GM12878 (cell line): Measurements from ENCODE around the gene P3R3URF. TPM values are rescaled to one million over a fixed set of nuclear protein-coding genes. Genes with fewer than 3 reads are reported as not detected.

Source experiments
- ATAC-seq: fragments of 200-7000 bp; cut with Tn5 transposase; 3 replicates; pipeline ENCODE4 v1.9.1; 2020; ENCODE audit warnings: mild to moderate bottlenecking, moderate library complexity
- BruUV-seq: library from RNA; stranded (reverse); fragments of 400-500 nt; replicated peaks from 2 replicates; lab custom pipeline; 2021; lab: Mats Ljungman, UMichigan
- CTCF ChIA-PET: fragments of 300-600 bp; sonication (Branson Sonifier 250); formaldehyde crosslinking; extraction: SDS; loops from one replicate; lab custom pipeline; 2021; ENCODE audit warnings: inconsistent platforms; lab: Yijun Ruan, JAX
- POLR2A ChIA-PET: fragments of 350-600 bp; formaldehyde crosslinking; extraction: SDS; loops from one replicate; lab custom pipeline; 2021; ENCODE audit warnings: inconsistent platforms; lab: Charles Lee
- RAD21 ChIA-PET: fragments of 300-600 bp; sonication (Branson Sonifier 250); formaldehyde crosslinking; loops from one replicate; lab custom pipeline; 2023; ENCODE audit warnings: antibody characterized with exemption; ENCODE audit not compliant: unreplicated experiment; lab: Charles Lee
- SMC1A ChIA-PET: fragments of 300-600 bp; sonication (Branson Sonifier 250); formaldehyde crosslinking; loops from one replicate; lab custom pipeline; 2023; ENCODE audit not compliant: unreplicated experiment, uncharacterized antibody; lab: Charles Lee
- DNase-seq: peaks from one replicate; pipeline ENCODE4 v3.0.0-alpha.2; 2011; ENCODE audit warnings: low read depth, low spot score
- FAIRE-seq: peaks from 3 replicates; lab custom pipeline; 2011; peaks lifted over from hg19 to GRCh38; lab: Jason Lieb, UNC
- H2AFZ ChIP-seq: 2 replicates; pipeline ENCODE4 v1.6.0; 2011; ENCODE audit warnings: low read depth, low read length, control low read depth; ENCODE audit not compliant: control insufficient read depth
- H3K27ac ChIP-seq: 2 replicates; pipeline ENCODE4 v1.5.1; 2011; ENCODE audit warnings: control low read depth; ENCODE audit not compliant: control insufficient read depth, insufficient read depth
- H3K27me3 ChIP-seq, 2 experiments: replicated peaks in 1 of 2; 2 replicates each; pipeline versions ENCODE4 v1.6.0 to v1.6.1; 2011; ENCODE audit warnings: low read length in 1 of 2; ENCODE audit not compliant: control insufficient read depth in 2 of 2, insufficient read depth in 2 of 2
- H3K36me3 ChIP-seq, 2 experiments: 2 replicates each; pipeline ENCODE4 v1.5.1; 2011; ENCODE audit warnings: low read length in 1 of 2; ENCODE audit not compliant: control insufficient read depth in 2 of 2, insufficient read depth in 2 of 2
- H3K4me1 ChIP-seq: 2 replicates; pipeline ENCODE4 v1.6.1; 2011; ENCODE audit warnings: mild to moderate bottlenecking, low read length, moderate library complexity, mixed read lengths; ENCODE audit not compliant: control insufficient read depth, insufficient read depth
- H3K4me2 ChIP-seq: 2 replicates; pipeline ENCODE4 v1.6.0; 2011; ENCODE audit warnings: control low read depth; ENCODE audit not compliant: control insufficient read depth, insufficient read depth
- H3K4me3 ChIP-seq: fragments of 200-600 bp; sonication (generic); 2 replicates; pipeline ENCODE4 v1.5.1; 2016
- H3K79me2 ChIP-seq: 2 replicates; pipeline ENCODE4 v1.6.0; 2011; ENCODE audit warnings: low read length; ENCODE audit not compliant: control insufficient read depth, insufficient read depth
- H3K9ac ChIP-seq: 2 replicates; pipeline ENCODE4 v1.8.0; 2011; ENCODE audit warnings: low read length, control low read depth, mixed read lengths; ENCODE audit not compliant: control insufficient read depth, insufficient read depth
- H3K9me3 ChIP-seq: replicated peaks from 3 replicates; pipeline ENCODE4 v1.5.1; 2011; ENCODE audit warnings: mild to moderate bottlenecking, low read length; ENCODE audit not compliant: control insufficient read depth, insufficient read depth
- H4K20me1 ChIP-seq: 2 replicates; pipeline ENCODE4 v1.6.0; 2011; ENCODE audit not compliant: control insufficient read depth, insufficient read depth
- HDAC2 ChIP-seq: fragments of 200-600 bp; sonication (generic); IDR thresholded peaks from 2 replicates; pipeline ENCODE4 v1.6.1; 2017
- MYB ChIP-seq: fragments of 150-350 bp; IDR thresholded peaks from 2 replicates; pipeline ENCODE4 v1.6.1; 2014; ENCODE audit warnings: mild to moderate bottlenecking, low read depth, low read length, borderline replicate concordance
- TAF1 ChIP-seq: IDR thresholded peaks from 2 replicates; pipeline ENCODE4 v1.6.1; 2011; ENCODE audit warnings: mild to moderate bottlenecking, low read depth, low read length, borderline replicate concordance
- WRNIP1 ChIP-seq: IDR thresholded peaks from 2 replicates; pipeline ENCODE4 v1.6.1; 2011; ENCODE audit warnings: low read depth, low read length, improper control_type of control experiment, borderline replicate concordance
- ZSCAN29 ChIP-seq: fragments of 450-650 bp; IDR thresholded peaks from 2 replicates; pipeline ENCODE4 v1.6.1; 2017; ENCODE audit warnings: mild to moderate bottlenecking, moderate library complexity
- WGBS: methylation state at CpG from one replicate; pipeline ENCODE4 v1.1.6; 2016; ENCODE audit warnings: low lambda C conversion rate; ENCODE audit not compliant: insufficient replicate concordance, insufficient coverage; ENCODE audit errors: missing lambda C conversion rate; 5-methylcytosine and 5-hydroxymethylcytosine counted together
- in situ Hi-C: fragments of 300-500 bp; cut with MboI; formaldehyde crosslinking; loops from 9 replicates; pipeline ENCODE4 v1.14.3; 2018; ENCODE audit warnings: mixed read lengths
- intact Hi-C: fragments of 100-400 bp; cut with micrococcal nuclease; formaldehyde crosslinking; loops from one replicate; pipeline ENCODE4 v1.14.2; 2022; ENCODE audit not compliant: unreplicated experiment
- polyA plus RNA-seq, 11 experiments: library from polyadenylated mRNA; depleted of rRNA in 4 of 11; unstranded in 6 of 11; stranded (reverse) in 5 of 11; fragments of >200 nt; fragmentation: Nextera tagmentation in 4 of 11; fragmentation: Illumina TruSeq in 1 of 11; extraction: Ambion mirVana in 4 of 11; extraction: Trizol in 1 of 11; gene quantifications; 1 replicate in 1 of 11; 2 replicates in 10 of 11; pipeline versions ENCODE4 v1.2.1 to v1.2.3, GENCODE V29; 2011 to 2016; ENCODE audit warnings: inconsistent platforms in 2 of 11, missing spikeins in 2 of 11, low read depth in 1 of 11
- total RNA-seq, 4 experiments: library from RNA; depleted of rRNA in 3 of 4; stranded (reverse); fragments of >200 nt in 3 of 4; fragmentation: Illumina TruSeq in 1 of 4; extraction: Trizol in 1 of 4; gene quantifications; 2 replicates each; pipeline versions ENCODE4 v1.2.1 to v1.2.3, GENCODE V29; 2013 to 2021
- TF ChIP-seq, protein P1 (sequence below), 3 experiments: IDR thresholded peaks in 2 of 3; conservative IDR thresholded peaks in 1 of 3; 2 replicates each; pipeline ENCODE4 v1.5.1; 2011; ENCODE audit warnings: low read depth in 3 of 3, low read length in 3 of 3, mild to moderate bottlenecking in 3 of 3, control low read depth in 2 of 3, moderate library complexity in 2 of 3, inconsistent platforms in 1 of 3, mixed read lengths in 1 of 3; ENCODE audit not compliant: control insufficient read depth in 2 of 3, insufficient read depth in 1 of 3; ENCODE audit errors: extremely low read depth in 1 of 3

The P3R3URF gene
- total and polyA plus RNA-seq, 10 of the 15 experiments (the other 5 are each of a cell fraction or from before 2014, with no cell fraction given): not detected

DNA sequence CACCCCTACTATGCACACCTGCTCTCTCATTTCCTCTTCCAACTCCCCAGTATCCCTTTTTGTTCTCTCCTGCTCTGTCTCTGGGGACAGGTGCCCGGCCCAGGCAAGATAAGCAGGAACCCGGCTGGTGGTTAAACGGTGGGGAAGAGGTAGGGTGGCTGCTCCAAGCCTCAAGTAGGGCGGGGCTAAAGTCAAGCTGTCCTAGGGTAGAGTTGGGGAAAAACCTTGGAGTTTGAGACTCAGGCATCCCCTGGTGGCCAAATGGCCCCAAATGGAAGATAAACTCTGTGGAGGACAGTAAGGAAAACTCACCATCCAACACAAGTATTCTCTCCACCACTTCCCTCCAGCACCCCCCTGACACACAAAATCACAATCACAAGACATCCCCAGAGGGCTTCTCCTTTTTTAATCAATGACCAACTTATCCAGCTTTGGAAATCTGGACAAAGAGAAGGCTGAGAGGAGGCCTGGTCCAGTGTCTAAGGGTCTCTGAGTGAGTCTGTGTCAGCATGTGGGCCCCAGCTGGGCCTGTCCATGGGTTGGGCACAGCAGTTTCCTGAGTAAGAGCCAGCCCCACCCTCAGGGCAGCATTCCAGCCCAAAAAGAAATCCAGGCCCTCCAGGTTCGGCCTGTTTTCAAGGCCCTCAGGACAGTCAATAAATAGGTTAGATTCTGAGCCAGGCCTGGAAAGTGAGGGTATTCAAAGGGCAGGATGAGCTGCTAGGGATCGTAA, 12.2 kb upstream of the P3R3URF start:
- Histone ChIP-seq H3K36me3 (peaks cover 4 to 7% of the 10 kb centered on the region in 2 experiments; a peak in 3 of 4 replicates), H3K9me3 (no peaks in the 10 kb centered on the region), H3K79me2 (no peaks in the 10 kb centered on the region), H2AFZ (no peak overlapping the region), H3K9ac (no peak overlapping the region), H3K4me1 (peaks cover 18% of the 10 kb centered on the region), H3K27ac (no peak overlapping the region)
- no TSS peak for BruUV-seq
- ChIA-PET SMC1A (interaction anchor here (1.5 kb wide), 1 partner anchor 35 kb away, joined by 8 read pairs; no protein-coding TSS in a partner anchor), CTCF (interaction anchor here (0.6 kb wide), 1 partner anchor 23 kb away, joined by 3 read pairs; no protein-coding TSS in a partner anchor)
- no peak for ATAC-seq
- in situ Hi-C loops (no loop called here), intact Hi-C loops (loop anchor here (10.0 kb wide), 1 partner anchor 504 kb away; the partner anchor contains the start of genes GPBP1L1 and TMEM69)
- TF ChIP-seq TAF1 (no peak), WRNIP1 (no peak), HDAC2 (no peak), ZSCAN29 (no peak), MYB (no peak)
- TF ChIP-seq, protein P1, sequence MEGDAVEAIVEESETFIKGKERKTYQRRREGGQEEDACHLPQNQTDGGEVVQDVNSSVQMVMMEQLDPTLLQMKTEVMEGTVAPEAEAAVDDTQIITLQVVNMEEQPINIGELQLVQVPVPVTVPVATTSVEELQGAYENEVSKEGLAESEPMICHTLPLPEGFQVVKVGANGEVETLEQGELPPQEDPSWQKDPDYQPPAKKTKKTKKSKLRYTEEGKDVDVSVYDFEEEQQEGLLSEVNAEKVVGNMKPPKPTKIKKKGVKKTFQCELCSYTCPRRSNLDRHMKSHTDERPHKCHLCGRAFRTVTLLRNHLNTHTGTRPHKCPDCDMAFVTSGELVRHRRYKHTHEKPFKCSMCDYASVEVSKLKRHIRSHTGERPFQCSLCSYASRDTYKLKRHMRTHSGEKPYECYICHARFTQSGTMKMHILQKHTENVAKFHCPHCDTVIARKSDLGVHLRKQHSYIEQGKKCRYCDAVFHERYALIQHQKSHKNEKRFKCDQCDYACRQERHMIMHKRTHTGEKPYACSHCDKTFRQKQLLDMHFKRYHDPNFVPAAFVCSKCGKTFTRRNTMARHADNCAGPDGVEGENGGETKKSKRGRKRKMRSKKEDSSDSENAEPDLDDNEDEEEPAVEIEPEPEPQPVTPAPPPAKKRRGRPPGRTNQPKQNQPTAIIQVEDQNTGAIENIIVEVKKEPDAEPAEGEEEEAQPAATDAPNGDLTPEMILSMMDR (IDR thresholded peaks at IDR 0.05 in 2 of 3, conservative IDR thresholded peaks at IDR 0.05 in 1 of 3; ENCODE audit: control insufficient read depth in 2 of 3, extremely low read depth in 1 of 3, insufficient read depth in 1 of 3, low read depth in 3 of 3, low read length in 3 of 3): 0 out of 6 replicates have a peak, but pooled peaks of 1 of the 3 experiments have one; percentile 8
- TF ChIP-seq, all 136 proteins: peak for 1
- no peaks in the 10 kb centered on the region for H3K27me3 ChIP-seq
- no peak overlapping the region for H3K4me3 ChIP-seq
- 83% methylated on average over 6 of the region's 6 CpGs for WGBS
- H3K4me2 ChIP-seq: no peak overlapping the region
- FAIRE-seq: no peak
- no peaks in the 10 kb centered on the region for H4K20me1 ChIP-seq
- ChIA-PET POLR2A (no interaction called here), RAD21 (no interaction called here)
- DNase-seq: no peak
